Kidney epithelial cell (primary cell): ENCODE data around the gene FAM120B. TPM values are rescaled to one million over a fixed set of nuclear protein-coding genes. Genes with fewer than 3 reads are reported as not detected.
"Not testable (repeated sequence)": the region's sequence is repeated elsewhere in the genome, so short reads cannot be mapped to it uniquely, and the experiment has no call there.

ENCODE experiments used
- DNase-seq: peaks from one replicate; pipeline ENCODE4 v3.0.0-alpha.2; 2010; ENCODE audit warnings: low read depth
- H3K27me3 ChIP-seq: 2 replicates; pipeline ENCODE4 v1.6.0; 2011; ENCODE audit warnings: low read length; ENCODE audit not compliant: control insufficient read depth, insufficient read depth
- H3K36me3 ChIP-seq: 2 replicates; pipeline ENCODE4 v1.5.1; 2011; ENCODE audit warnings: low read length; ENCODE audit not compliant: control insufficient read depth, insufficient read depth
- H3K4me3 ChIP-seq: 2 replicates; pipeline ENCODE4 v1.5.1; 2011; ENCODE audit warnings: low read depth, mild to moderate bottlenecking, control low read depth, low read length
- CTCF ChIP-seq: IDR thresholded peaks from 2 replicates; pipeline ENCODE4 v1.5.1; 2011; ENCODE audit warnings: mild to moderate bottlenecking, moderate library complexity, low read length, control low read depth, inconsistent platforms; ENCODE audit not compliant: insufficient read depth, poor library complexity, severe bottlenecking
- total RNA-seq: library from RNA; depleted of rRNA; stranded (reverse); fragments of >200 nt; gene quantifications from 2 replicates; pipeline ENCODE4 v1.2.3, GENCODE V29; 2015

Gene FAM120B
- total RNA-seq, 1 donor from 2014 or later = 12.4 TPM

DNA sequence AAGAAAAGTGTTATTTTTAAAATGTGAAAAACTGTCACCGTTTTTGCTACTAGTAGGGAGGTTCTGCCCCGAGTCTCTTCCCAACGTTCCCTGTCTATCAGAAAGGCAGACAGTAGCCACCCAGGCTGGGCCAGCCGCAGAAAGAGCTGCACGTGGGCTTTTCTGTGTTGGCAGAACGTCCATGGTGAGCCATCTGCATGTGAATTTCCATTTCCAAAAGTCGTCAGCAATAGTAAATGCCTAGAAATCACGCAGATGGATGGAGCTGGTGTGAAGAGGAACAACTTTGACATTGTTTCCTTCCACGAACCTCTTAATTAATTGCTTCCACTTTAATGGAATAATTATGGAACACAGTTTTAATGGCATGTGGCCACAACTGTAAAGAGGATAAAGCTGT is 97.5 kb downstream of the FAM120B start:
- no peak for TF ChIP-seq CTCF
- Histone ChIP-seq H3K36me3 (peaks cover 4% of the 10 kb centered on the region), H3K4me3 (no peak overlapping the region), H3K27me3 (no peaks in the 10 kb centered on the region)
- no peak for DNase-seq

- no peak overlapping the region for H3K4me3 ChIP-seq
- DNase-seq = no peak
- peaks cover 4% of the 10 kb centered on the region for H3K36me3 ChIP-seq
- TF ChIP-seq CTCF = no peak
- no peaks in the 10 kb centered on the region for H3K27me3 ChIP-seq
Measured at GRCh38 chr6:170404697-170405096, 98.1 kb downstream of the FAM120B start.

DNA sequence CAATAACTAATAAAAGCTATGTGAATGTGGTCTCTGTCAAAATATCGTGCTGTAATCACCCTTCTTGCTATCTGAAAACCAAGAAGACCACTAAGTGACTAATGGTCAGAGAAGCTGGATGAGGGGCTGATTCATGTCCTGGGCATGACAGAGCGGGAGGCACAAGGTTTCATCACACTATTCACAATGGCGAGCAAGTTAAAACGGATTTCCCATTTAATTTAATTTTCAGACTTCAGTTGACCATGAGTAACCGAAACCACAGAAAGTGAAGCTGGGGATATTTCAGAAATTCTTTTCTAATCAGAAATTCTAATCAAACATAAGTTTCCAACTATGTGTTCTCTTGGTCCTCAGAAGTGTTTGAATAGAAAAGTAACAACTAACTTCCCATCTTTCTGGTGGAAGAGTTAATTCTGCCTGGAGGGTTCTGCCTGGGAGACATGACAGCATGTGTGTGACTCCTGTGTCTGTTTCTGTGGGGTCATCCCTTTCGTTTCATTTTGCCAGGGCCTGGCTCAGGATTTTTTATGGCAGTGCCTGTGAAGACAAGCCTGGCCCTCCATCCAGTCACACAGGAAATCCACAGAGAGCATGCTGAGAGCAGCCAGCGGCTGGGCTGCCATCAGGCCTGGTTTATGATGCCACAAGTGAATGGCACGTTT is 98.9 kb downstream of the FAM120B start:
- no peak overlapping the region for H3K4me3 ChIP-seq
- peak; percentile 95 for DNase-seq
- peaks cover 3% of the 10 kb centered on the region for H3K36me3 ChIP-seq
- no peak for TF ChIP-seq CTCF
- H3K27me3 ChIP-seq = no peaks in the 10 kb centered on the region

- Histone ChIP-seq H3K36me3 (peaks cover 1% of the 10 kb centered on the region), H3K27me3 (no peaks in the 10 kb centered on the region), H3K4me3 (no peak overlapping the region)
- no peak for DNase-seq
- TF ChIP-seq CTCF = no peak
Measured at GRCh38 chr6:170407200-170407599, 100.6 kb downstream of the FAM120B start.

- H3K27me3 ChIP-seq = no peaks in the 10 kb centered on the region
- H3K4me3 ChIP-seq = no peak overlapping the region
- H3K36me3 ChIP-seq = peaks cover 1% of the 10 kb centered on the region
- no peak for DNase-seq
- no peak for TF ChIP-seq CTCF
Measured at GRCh38 chr6:170407932-170408331, 101.4 kb downstream of the FAM120B start.

DNA sequence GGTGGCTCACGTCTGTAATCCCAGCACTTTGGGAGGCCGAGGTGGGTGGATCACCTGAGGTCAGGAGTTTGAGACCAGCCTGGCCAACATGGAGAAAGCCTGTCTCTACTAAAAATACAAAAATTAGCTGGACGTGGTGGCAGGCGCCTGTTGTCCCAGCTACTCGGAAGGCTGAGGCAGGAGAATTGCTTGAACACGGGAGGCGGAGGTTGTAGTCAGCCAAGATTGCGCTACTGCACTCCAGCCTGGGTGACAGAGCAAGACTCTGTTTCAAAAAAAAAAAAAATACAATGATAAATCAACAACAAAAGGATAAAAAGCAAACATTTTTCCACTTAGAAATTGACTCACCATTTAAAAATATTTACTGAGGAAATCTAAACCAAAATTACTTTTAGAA is 103.2 kb downstream of the FAM120B start:
- H3K4me3 ChIP-seq, H3K36me3 ChIP-seq, H3K27me3 ChIP-seq, DNase-seq: not testable (repeated sequence)
